HepG2 (cell line): ENCODE measurements around the gene TATDN3.

ENCODE experiments used
- ARHGAP35 ChIP-seq: sonication (generic); formaldehyde crosslinking; IDR thresholded peaks from 2 replicates; pipeline ENCODE4 v1.9.0; 2022; ENCODE audit warnings: mild to moderate bottlenecking, inconsistent platforms, moderate library complexity, missing genetic modification reagents, borderline replicate concordance
- CHD2 ChIP-seq: IDR thresholded peaks from 2 replicates; pipeline ENCODE4 v1.6.1; 2011; ENCODE audit warnings: low read depth, low read length, improper control_type of control experiment
- KMT2A ChIP-seq: sonication (generic); formaldehyde crosslinking; IDR thresholded peaks from 2 replicates; pipeline ENCODE4 v1.4.0; 2020; ENCODE audit warnings: missing genetic modification reagents
- PBX3 ChIP-seq: sonication (generic); formaldehyde crosslinking; IDR thresholded peaks from 2 replicates; pipeline ENCODE4 v1.8.1; 2023; ENCODE audit warnings: missing genetic modification reagents, inconsistent platforms, borderline replicate concordance
- PCBP1 ChIP-seq: fragments of 200-400 bp; formaldehyde crosslinking; IDR thresholded peaks from 2 replicates; pipeline ENCODE4 v1.6.1; 2017; ENCODE audit warnings: mild to moderate bottlenecking, low read depth, low read length, borderline replicate concordance
- PRDM10 ChIP-seq: sonication (generic); formaldehyde crosslinking; IDR thresholded peaks from 2 replicates; pipeline ENCODE4 v1.4.0; 2020; ENCODE audit warnings: low read depth, missing genetic modification reagents
- RFX5 ChIP-seq: IDR thresholded peaks from 2 replicates; pipeline ENCODE4 v1.6.1; 2011; ENCODE audit warnings: low read depth, low read length, improper control_type of control experiment
- SP1 ChIP-seq, 2 experiments: fragments of 450-650 bp in 1 of 2; sonication (generic) in 1 of 2; formaldehyde crosslinking in 1 of 2; IDR thresholded peaks; 2 replicates each; pipeline versions ENCODE4 v1.4.0 to v1.6.1; 2016 to 2020; ENCODE audit warnings: missing genetic modification reagents in 1 of 2
- TARDBP ChIP-seq: sonication (generic); formaldehyde crosslinking; IDR thresholded peaks from 2 replicates; pipeline ENCODE4 v1.8.0; 2022; ENCODE audit warnings: mild to moderate bottlenecking, missing genetic modification reagents
- ZFY ChIP-seq: sonication (generic); formaldehyde crosslinking; IDR thresholded peaks from 2 replicates; pipeline ENCODE4 v1.4.0; 2020; ENCODE audit warnings: missing genetic modification reagents
- ZNF468 ChIP-seq: sonication (generic); formaldehyde crosslinking; IDR thresholded peaks from 2 replicates; pipeline ENCODE4 v1.8.0; 2022; ENCODE audit warnings: mild to moderate bottlenecking, moderate library complexity, missing genetic modification reagents
- ZNF678 ChIP-seq: sonication (generic); formaldehyde crosslinking; IDR thresholded peaks from 2 replicates; pipeline ENCODE4 v1.4.0; 2020; ENCODE audit warnings: mild to moderate bottlenecking, missing genetic modification reagents
- TF ChIP-seq, protein P1 (sequence below): sonication (generic); formaldehyde crosslinking; IDR thresholded peaks from 2 replicates; pipeline ENCODE4 v1.4.0; 2020; ENCODE audit warnings: missing genetic modification reagents
- TF ChIP-seq, protein P2 (sequence below): sonication (generic); formaldehyde crosslinking; IDR thresholded peaks from 2 replicates; pipeline ENCODE4 v1.5.0; 2020; ENCODE audit warnings: mild to moderate bottlenecking, missing genetic modification reagents, moderate library complexity

- TF ChIP-seq PCBP1 (no peak), ARHGAP35 (CRISPR knock-in tag) (no peak), ZNF468 (CRISPR knock-in tag) (no peak), PRDM10 (CRISPR knock-in tag) (no peak), RFX5 (no peak), CHD2 (no peak), ZNF678 (CRISPR knock-in tag) (no peak), TARDBP (no peak), PBX3 (CRISPR knock-in tag) (no peak), KMT2A (CRISPR knock-in tag) (no peak), ZFY (CRISPR knock-in tag) (no peak), SP1 (IDR thresholded peaks at IDR 0.05) (no peak), SP1 (CRISPR knock-in tag; IDR thresholded peaks at IDR 0.05) (no peak)
- TF ChIP-seq, protein P1, sequence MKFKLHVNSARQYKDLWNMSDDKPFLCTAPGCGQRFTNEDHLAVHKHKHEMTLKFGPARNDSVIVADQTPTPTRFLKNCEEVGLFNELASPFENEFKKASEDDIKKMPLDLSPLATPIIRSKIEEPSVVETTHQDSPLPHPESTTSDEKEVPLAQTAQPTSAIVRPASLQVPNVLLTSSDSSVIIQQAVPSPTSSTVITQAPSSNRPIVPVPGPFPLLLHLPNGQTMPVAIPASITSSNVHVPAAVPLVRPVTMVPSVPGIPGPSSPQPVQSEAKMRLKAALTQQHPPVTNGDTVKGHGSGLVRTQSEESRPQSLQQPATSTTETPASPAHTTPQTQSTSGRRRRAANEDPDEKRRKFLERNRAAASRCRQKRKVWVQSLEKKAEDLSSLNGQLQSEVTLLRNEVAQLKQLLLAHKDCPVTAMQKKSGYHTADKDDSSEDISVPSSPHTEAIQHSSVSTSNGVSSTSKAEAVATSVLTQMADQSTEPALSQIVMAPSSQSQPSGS (CRISPR knock-in tag), result no peak
- TF ChIP-seq, protein P2, sequence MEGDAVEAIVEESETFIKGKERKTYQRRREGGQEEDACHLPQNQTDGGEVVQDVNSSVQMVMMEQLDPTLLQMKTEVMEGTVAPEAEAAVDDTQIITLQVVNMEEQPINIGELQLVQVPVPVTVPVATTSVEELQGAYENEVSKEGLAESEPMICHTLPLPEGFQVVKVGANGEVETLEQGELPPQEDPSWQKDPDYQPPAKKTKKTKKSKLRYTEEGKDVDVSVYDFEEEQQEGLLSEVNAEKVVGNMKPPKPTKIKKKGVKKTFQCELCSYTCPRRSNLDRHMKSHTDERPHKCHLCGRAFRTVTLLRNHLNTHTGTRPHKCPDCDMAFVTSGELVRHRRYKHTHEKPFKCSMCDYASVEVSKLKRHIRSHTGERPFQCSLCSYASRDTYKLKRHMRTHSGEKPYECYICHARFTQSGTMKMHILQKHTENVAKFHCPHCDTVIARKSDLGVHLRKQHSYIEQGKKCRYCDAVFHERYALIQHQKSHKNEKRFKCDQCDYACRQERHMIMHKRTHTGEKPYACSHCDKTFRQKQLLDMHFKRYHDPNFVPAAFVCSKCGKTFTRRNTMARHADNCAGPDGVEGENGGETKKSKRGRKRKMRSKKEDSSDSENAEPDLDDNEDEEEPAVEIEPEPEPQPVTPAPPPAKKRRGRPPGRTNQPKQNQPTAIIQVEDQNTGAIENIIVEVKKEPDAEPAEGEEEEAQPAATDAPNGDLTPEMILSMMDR, result no peak
Observed at GRCh38 chr1:212805767-212806166, 14.1 kb downstream of the TATDN3 start.
